GM23338 (cell line): ENCODE results near the gene TCERG1.

Experiments used
- EZH2 ChIP-seq: fragments of 200-600 bp; sonication (generic); IDR thresholded peaks from one replicate; pipeline ENCODE4 v1.8.0; 2017; ENCODE audit warnings: antibody characterized with exemption, mild to moderate bottlenecking, low read depth; ENCODE audit not compliant: unreplicated experiment
- EZH2phosphoT487 ChIP-seq: fragments of 200-600 bp; sonication (generic); IDR thresholded peaks from one replicate; pipeline ENCODE4 v1.8.1; 2018; ENCODE audit warnings: antibody characterized with exemption; ENCODE audit not compliant: unreplicated experiment

- TF ChIP-seq EZH2, result no peak
- TF ChIP-seq EZH2phosphoT487, result no peak
Measured at GRCh38 chr5:146544232-146544631, 97.1 kb downstream of the TCERG1 start.
